B cell (primary cell): ENCODE results near the gene GARS1. TPM values are rescaled to one million over a fixed set of nuclear protein-coding genes. Genes with fewer than 3 reads are reported as not detected.

Experiments
- ATAC-seq: fragments of 200-7000 bp; cut with Tn5 transposase; one replicate; pipeline ENCODE4 v1.10.0; 2021; ENCODE audit warnings: low read depth, mild to moderate bottlenecking, moderate number of reproducible peaks, moderate library complexity
- CTCF ChIA-PET: fragments of 350-600 bp; sonication (Branson Sonifier 250); formaldehyde crosslinking; loops from one replicate; lab custom pipeline; 2021; ENCODE audit warnings: antibody characterized with exemption, inconsistent platforms; lab: Charles Lee
- POLR2A ChIA-PET: fragments of 350-600 bp; sonication (Branson Sonifier 250); formaldehyde crosslinking; loops from one replicate; lab custom pipeline; 2021; ENCODE audit warnings: antibody characterized with exemption; lab: Charles Lee
- DNase-seq: peaks from one replicate; pipeline ENCODE4 v3.0.0; 2013
- H2AFZ ChIP-seq: 2 replicates; pipeline ENCODE4 v1.6.1; 2012; ENCODE audit warnings: mild to moderate bottlenecking, low read depth, low read length; ENCODE audit not compliant: insufficient read depth, poor library complexity, severe bottlenecking
- H3K27ac ChIP-seq, 2 donors: 1 replicate in 1 of 2; 2 replicates in 1 of 2; pipeline ENCODE4 v1.5.1; 2012 to 2013; ENCODE audit warnings: low read length in 2 of 2, mild to moderate bottlenecking in 2 of 2, moderate library complexity in 1 of 2
- H3K27me3 ChIP-seq, 4 experiments: fragments of 200-600 bp in 1 of 4; sonication (generic) in 1 of 4; replicated peaks in 1 of 4; 1 replicate in 2 of 4; 2 replicates in 2 of 4; pipeline versions ENCODE4 v1.6.1 to v1.7.0; 2013 to 2016; ENCODE audit warnings: low read length in 3 of 4, mild to moderate bottlenecking in 2 of 4, mixed read lengths in 1 of 4, moderate library complexity in 1 of 4; ENCODE audit not compliant: insufficient read depth in 4 of 4, control insufficient read depth in 3 of 4; ENCODE audit errors: control extremely low read depth in 1 of 4
- H3K36me3 ChIP-seq, 2 experiments: replicated peaks in 1 of 2; 1 replicate in 1 of 2; 2 replicates in 1 of 2; pipeline versions ENCODE4 v1.6.1 to v1.7.1; 2013; ENCODE audit warnings: low read length in 1 of 2; ENCODE audit not compliant: insufficient read depth in 2 of 2, control insufficient read depth in 1 of 2; ENCODE audit errors: control extremely low read depth in 1 of 2, extremely low read depth in 1 of 2
- H3K4me1 ChIP-seq, 2 donors: fragments of 200-600 bp in 1 of 2; sonication (generic) in 1 of 2; 1 replicate in 1 of 2; 2 replicates in 1 of 2; pipeline versions ENCODE4 v1.5.1 to v1.6.1; 2013 to 2017; ENCODE audit warnings: low read length in 2 of 2; ENCODE audit not compliant: control insufficient read depth in 2 of 2, insufficient read depth in 2 of 2
- H3K4me2 ChIP-seq: replicated peaks from 2 replicates; pipeline ENCODE3; 2012; ENCODE audit warnings: mild to moderate bottlenecking, low read depth, low read length; ENCODE audit not compliant: poor library complexity, severe bottlenecking
- H3K4me3 ChIP-seq, 5 experiments: fragments of 200-600 bp in 1 of 5; sonication (generic) in 1 of 5; 1 replicate in 3 of 5; 2 replicates in 2 of 5; pipeline versions ENCODE4 v1.5.1 to v1.7.0; 2011 to 2016; ENCODE audit warnings: low read length in 4 of 5, mild to moderate bottlenecking in 4 of 5, low read depth in 2 of 5, control low read depth in 1 of 5, moderate library complexity in 1 of 5; ENCODE audit not compliant: insufficient read depth in 1 of 5; ENCODE audit errors: control extremely low read depth in 1 of 5, extremely low read depth in 1 of 5
- H3K79me2 ChIP-seq: fragments of 200-600 bp; sonication (generic); one replicate; pipeline ENCODE4 v1.6.0; 2016; ENCODE audit warnings: low read length; ENCODE audit not compliant: control insufficient read depth, insufficient read depth
- H3K9ac ChIP-seq: fragments of 200-600 bp; sonication (generic); 2 replicates; pipeline ENCODE4 v1.6.1; 2017; ENCODE audit warnings: mild to moderate bottlenecking, low read length, moderate library complexity
- H3K9me3 ChIP-seq, 3 donors: one replicate each; pipeline versions ENCODE4 v1.6.1 to v1.7.1; 2013; ENCODE audit warnings: low read length in 2 of 3; ENCODE audit not compliant: control insufficient read depth in 2 of 3, insufficient read depth in 1 of 3; ENCODE audit errors: control extremely low read depth in 1 of 3
- H4K20me1 ChIP-seq: 2 replicates; pipeline ENCODE4 v1.6.0; 2012; ENCODE audit warnings: mild to moderate bottlenecking, low read length; ENCODE audit not compliant: insufficient read depth, control insufficient read depth, poor library complexity, severe bottlenecking
- H3K27ac Mint-ChIP-seq: one replicate; pipeline ENCODE4 v1.8.0; 2021; ENCODE audit warnings: mixed read lengths
- H3K27me3 Mint-ChIP-seq: one replicate; pipeline ENCODE4 v1.8.0; 2021; ENCODE audit warnings: mixed read lengths
- H3K4me1 Mint-ChIP-seq: one replicate; pipeline ENCODE4 v1.8.0; 2021; ENCODE audit warnings: mixed read lengths
- H3K4me3 Mint-ChIP-seq: one replicate; pipeline ENCODE4 v1.8.0; 2021; ENCODE audit warnings: mixed read lengths
- H3K9me3 Mint-ChIP-seq: one replicate; pipeline ENCODE4 v1.8.0; 2022; ENCODE audit warnings: mixed read lengths; ENCODE audit not compliant: insufficient read depth
- EZH2 ChIP-seq: IDR thresholded peaks from 2 replicates; pipeline ENCODE4 v1.6.1; 2012; ENCODE audit warnings: borderline replicate concordance, low read depth, mild to moderate bottlenecking, moderate library complexity, low read length; ENCODE audit not compliant: insufficient read depth, poor library complexity, severe bottlenecking
- WGBS: methylation state at CpG from one replicate; pipeline ENCODE4 v1.1.5; 2013; ENCODE audit warnings: missing lambda C conversion rate; ENCODE audit not compliant: insufficient coverage; 5-methylcytosine and 5-hydroxymethylcytosine counted together
- intact Hi-C: fragments of 100-400 bp; cut with micrococcal nuclease; formaldehyde crosslinking; loops from one replicate; pipeline ENCODE4 v1.10.0; 2022
- polyA plus RNA-seq: library from polyadenylated mRNA; depleted of rRNA; stranded (reverse); fragments of >200 nt; gene quantifications from 2 replicates; pipeline ENCODE4 v1.2.3, GENCODE V29; 2012
- total RNA-seq, 2 donors: library from RNA; stranded (reverse); fragments of 120-200 nt in 1 of 2; gene quantifications; 1 replicate in 1 of 2; 2 replicates in 1 of 2; pipeline versions ENCODE4 v1.2.3 to v1.2.4, GENCODE V29; 2013 to 2022
- TF ChIP-seq, protein P1 (sequence below): fragments of 200-600 bp; IDR thresholded peaks from one replicate; pipeline ENCODE4 v1.8.0; 2022; ENCODE audit warnings: antibody characterized with exemption, mild to moderate bottlenecking

Gene GARS1
- total and polyA plus RNA-seq, 2 donors (not counting 1 experiment from before 2014, with no cell fraction given), result 54.9 to 61.7 TPM

DNA sequence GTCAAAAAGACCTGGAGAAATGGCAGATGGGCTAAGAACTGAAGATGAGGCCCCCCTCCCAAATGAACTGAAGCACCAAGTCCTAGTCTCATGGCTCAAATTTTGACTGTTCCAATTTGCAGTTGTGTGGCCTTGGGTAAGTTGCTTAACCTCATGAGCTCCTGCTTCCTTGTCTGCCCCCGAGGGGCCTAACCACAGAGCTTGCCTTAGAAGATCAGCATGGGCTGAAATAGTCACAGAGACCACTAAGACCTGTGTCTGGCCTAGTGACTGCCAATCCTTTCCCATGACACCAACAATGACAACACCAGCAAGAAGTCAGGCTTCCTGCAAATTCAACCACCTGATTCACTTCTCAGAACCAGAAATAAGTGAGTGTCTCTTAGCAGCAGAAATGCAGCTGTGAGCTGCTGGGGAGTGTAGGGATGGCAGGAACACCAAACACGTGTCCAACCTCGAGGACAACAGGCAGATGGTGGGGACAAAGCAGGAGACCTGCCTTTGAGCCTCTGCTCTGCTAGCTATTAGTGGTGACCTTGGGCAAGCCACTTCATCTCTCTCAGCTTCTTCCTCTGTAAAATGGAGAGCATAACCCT lies 63.9 kb downstream of the GARS1 start:
- Histone ChIP-seq H3K27ac (no peak overlapping the region), H3K9ac (no peak overlapping the region), H3K36me3 (no peaks in the 10 kb centered on the region), H3K27me3 (no peaks in the 10 kb centered on the region), H4K20me1 (no peaks in the 10 kb centered on the region), H3K4me2 (no peak overlapping the region), H3K4me1 (no peaks in the 10 kb centered on the region), H3K9me3 (no peaks in the 10 kb centered on the region), H2AFZ (no peak overlapping the region), H3K79me2 (no peaks in the 10 kb centered on the region), H3K4me3 (no peak overlapping the region)
- Mint-ChIP-seq H3K27ac (no peak overlapping the region), H3K4me1 (no peaks in the 10 kb centered on the region), H3K9me3 (no peaks in the 10 kb centered on the region), H3K4me3 (no peak overlapping the region), H3K27me3 (peaks cover 3% of the 10 kb centered on the region)
- intact Hi-C loops, result no loop called here
- ChIA-PET CTCF (no interaction called here), POLR2A (no interaction called here)
- no peak for ATAC-seq
- TF ChIP-seq EZH2, result no peak
- TF ChIP-seq, protein P1, sequence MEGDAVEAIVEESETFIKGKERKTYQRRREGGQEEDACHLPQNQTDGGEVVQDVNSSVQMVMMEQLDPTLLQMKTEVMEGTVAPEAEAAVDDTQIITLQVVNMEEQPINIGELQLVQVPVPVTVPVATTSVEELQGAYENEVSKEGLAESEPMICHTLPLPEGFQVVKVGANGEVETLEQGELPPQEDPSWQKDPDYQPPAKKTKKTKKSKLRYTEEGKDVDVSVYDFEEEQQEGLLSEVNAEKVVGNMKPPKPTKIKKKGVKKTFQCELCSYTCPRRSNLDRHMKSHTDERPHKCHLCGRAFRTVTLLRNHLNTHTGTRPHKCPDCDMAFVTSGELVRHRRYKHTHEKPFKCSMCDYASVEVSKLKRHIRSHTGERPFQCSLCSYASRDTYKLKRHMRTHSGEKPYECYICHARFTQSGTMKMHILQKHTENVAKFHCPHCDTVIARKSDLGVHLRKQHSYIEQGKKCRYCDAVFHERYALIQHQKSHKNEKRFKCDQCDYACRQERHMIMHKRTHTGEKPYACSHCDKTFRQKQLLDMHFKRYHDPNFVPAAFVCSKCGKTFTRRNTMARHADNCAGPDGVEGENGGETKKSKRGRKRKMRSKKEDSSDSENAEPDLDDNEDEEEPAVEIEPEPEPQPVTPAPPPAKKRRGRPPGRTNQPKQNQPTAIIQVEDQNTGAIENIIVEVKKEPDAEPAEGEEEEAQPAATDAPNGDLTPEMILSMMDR, result no peak
- WGBS, result 3% methylated on average over 3 of the region's 3 CpGs
- DNase-seq, result no peak

DNA sequence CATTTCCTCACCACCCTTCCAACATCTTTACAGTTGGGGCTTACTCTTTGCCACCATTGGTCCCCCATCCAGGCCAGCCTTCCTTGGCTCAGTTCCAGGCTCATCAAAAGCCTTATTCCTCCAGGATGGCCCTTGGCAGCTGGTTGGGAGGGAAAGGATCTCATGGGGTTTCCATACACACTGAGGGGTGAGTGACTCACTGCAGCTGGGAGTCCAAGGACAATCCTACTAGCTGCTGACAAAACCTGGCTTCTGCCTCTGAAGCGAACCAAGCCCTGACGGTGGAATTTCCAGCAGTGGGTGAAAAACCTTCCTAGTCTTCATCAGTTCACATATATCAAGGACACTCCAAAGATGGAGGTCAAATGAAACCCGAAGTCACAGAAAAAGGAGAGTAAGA lies 64.6 kb downstream of the GARS1 start:
- no peaks in the 10 kb centered on the region for H3K9me3 Mint-ChIP-seq
- no CpG with 5 or more reads among the region's 3 CpGs for WGBS
- Histone ChIP-seq H4K20me1 (no peaks in the 10 kb centered on the region), H3K9ac (no peak overlapping the region), H3K9me3 (no peaks in the 10 kb centered on the region), H3K27me3 (no peaks in the 10 kb centered on the region), H2AFZ (no peak overlapping the region), H3K4me2 (no peak overlapping the region), H3K79me2 (no peaks in the 10 kb centered on the region), H3K27ac (no peak overlapping the region), H3K4me3 (no peak overlapping the region), H3K4me1 (no peaks in the 10 kb centered on the region), H3K36me3 (no peaks in the 10 kb centered on the region)
- no peak overlapping the region for H3K4me3 Mint-ChIP-seq
- TF ChIP-seq, protein P1, result no peak
- TF ChIP-seq EZH2, result no peak
- DNase-seq (no peak), ATAC-seq (no peak)
- intact Hi-C loops, result no loop called here
- ChIA-PET POLR2A (no interaction called here), CTCF (no interaction called here)
- H3K4me1 Mint-ChIP-seq, result no peaks in the 10 kb centered on the region
- H3K27ac Mint-ChIP-seq, result no peak overlapping the region
- H3K27me3 Mint-ChIP-seq, result peaks cover 3% of the 10 kb centered on the region
